Measurements from ENCODE around the gene FXR2. TPM values are rescaled to one million over a fixed set of nuclear protein-coding genes. Genes with fewer than 3 reads are reported as not detected.

The FXR2 gene
- total RNA-seq, 2 donors from 2014 or later, result 34.7 to 66.2 TPM

- DNase-seq (ENCODE audit: low spot score in 2 of 2) (no peak), ATAC-seq (no peak)
- Mint-ChIP-seq H3K27ac (no peak overlapping the region), H3K36me3 (peaks cover 10 to 11% of the 10 kb centered on the region in 2 donors), H3K9me3 (no peaks in the 10 kb centered on the region)
These were observed 63.3 kb downstream of the FXR2 start for GRCh38 chr17:7551396-7551795.

GRCh38 chr17:7550344-7550743 is 64.4 kb downstream of the FXR2 start:
- Mint-ChIP-seq H3K9me3 (no peaks in the 10 kb centered on the region), H3K36me3 (peaks cover 10 to 11% of the 10 kb centered on the region in 2 donors), H3K27ac (no peak overlapping the region)
- no peak for ATAC-seq
- DNase-seq (ENCODE audit: low spot score in 2 of 2), result no peak

DNA sequence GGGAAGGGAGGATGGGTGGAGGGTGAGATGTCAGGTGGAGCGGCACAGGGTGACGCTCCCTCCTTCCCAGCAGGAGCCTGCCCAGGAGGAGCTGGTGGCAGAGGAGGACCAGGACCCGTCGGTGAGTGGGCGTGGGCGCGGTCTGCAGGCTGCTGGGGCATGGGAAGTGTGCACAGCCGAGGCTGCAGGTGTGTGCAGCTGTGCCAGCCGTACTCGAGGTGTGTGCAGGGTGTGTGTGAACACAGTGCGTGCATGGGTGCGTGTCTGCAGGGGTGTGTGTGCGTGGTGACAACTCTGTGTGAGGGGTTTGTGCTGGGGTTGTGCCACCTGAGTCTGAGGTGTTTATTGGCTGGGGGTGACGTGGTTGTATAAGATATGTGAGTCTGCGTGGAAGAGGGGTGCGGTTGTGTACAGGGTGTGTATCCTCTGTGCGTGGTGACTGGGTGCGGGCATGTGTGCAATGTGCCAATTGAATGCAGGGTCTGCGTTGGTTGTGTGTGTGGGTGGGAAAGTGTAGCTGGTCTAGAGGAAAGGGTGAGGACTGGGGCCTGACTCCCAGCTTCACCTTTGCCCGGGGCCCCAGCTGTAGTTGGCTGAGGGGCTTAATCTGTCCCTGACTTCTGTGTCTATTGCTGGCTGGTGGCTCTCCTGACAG is 65.2 kb downstream of the FXR2 start:
- no peaks in the 10 kb centered on the region for H3K9me3 Mint-ChIP-seq
- peak overlapping the region in 1 of 2 donors; percentile 68 for H3K27ac Mint-ChIP-seq
- ATAC-seq (peak; percentile 47 to 62), DNase-seq (ENCODE audit: low spot score in 2 of 2) (no peak)
- H3K36me3 Mint-ChIP-seq, result peaks cover 10 to 11% of the 10 kb centered on the region in 2 donors

GRCh38 chr17:7548585-7549400 is 65.9 kb downstream of the FXR2 start, which contains the start of gene TNFSF12:
Gene TNFSF12 (plus strand): TSS chr17:7549058. CDS start chr17:7549154, 96 bp downstream.
- DNase-seq (ENCODE audit: low spot score in 2 of 2) (peak in 1 of 2 donors; percentile 44), ATAC-seq (peak; percentile 61 to 66)
- peak within 1 kb of the TSS; percentile 32 to 68 for H3K27ac Mint-ChIP-seq
- H3K9me3 Mint-ChIP-seq, result no peaks in the 10 kb centered on the region
- peaks cover 10 to 11% of the 10 kb centered on the region in 2 donors for H3K36me3 Mint-ChIP-seq

DNA sequence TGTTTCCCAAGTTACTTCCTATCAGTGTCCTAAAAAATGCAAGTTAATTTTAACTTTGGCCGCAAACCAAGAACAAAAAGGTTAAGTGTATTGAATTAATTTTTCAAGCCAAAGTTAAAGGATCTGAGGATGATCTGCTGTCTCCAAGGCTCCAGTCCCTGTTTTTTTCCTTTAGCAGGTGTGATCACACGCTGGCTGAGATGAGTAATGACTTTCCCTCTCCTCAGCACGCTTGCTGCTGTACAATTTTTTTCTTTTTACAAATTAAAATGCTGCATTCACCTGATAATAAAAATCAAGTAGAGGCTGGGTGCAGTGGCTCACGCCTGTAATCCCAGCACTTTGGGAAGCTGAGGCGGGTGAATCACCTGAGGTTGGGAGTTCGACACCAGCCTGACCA is 69.8 kb downstream of the FXR2 start:
- no peaks in the 10 kb centered on the region for H3K9me3 Mint-ChIP-seq
- DNase-seq (ENCODE audit: low spot score in 2 of 2) (no peak), ATAC-seq (no peak)
- H3K36me3 Mint-ChIP-seq, result peaks cover 4 to 5% of the 10 kb centered on the region in 2 donors
- H3K27ac Mint-ChIP-seq, result no peak overlapping the region

Other genes starting within 250 kb of the FXR2 start
- gene TNK1, start 233.8 kb downstream of the FXR2 start, total RNA-seq, result 1 to 10 TPM; 2.7 to 5.3 TPM
- gene PLSCR3, start 220.4 kb downstream of the FXR2 start, total RNA-seq, result 10 to 100 TPM; 58.2 to 77.5 TPM
- 100 to 1,000 TPM in 1 of 2 donors, 10 to 100 TPM in 1; 78.9 to 114 TPM for gene TMEM256, start 210.8 kb downstream of the FXR2 start, total RNA-seq
- 10 to 100 TPM; 14.5 to 15.8 TPM for gene NLGN2, start 207.1 kb downstream of the FXR2 start, total RNA-seq
- not detected for gene SPEM1, start 194.6 kb downstream of the FXR2 start, total RNA-seq
- under 1 TPM in 1 of 2 donors, not detected in 1; 0.14 TPM for gene SPEM2, start 189.3 kb downstream of the FXR2 start, total RNA-seq
- not detected for gene SPEM3, start 186.0 kb downstream of the FXR2 start, total RNA-seq
- 10 to 100 TPM in 1 of 2 donors, 1 to 10 TPM in 1; 9.2 to 13.2 TPM for gene TMEM102, start 179.5 kb downstream of the FXR2 start, total RNA-seq
- 10 to 100 TPM in 1 of 2 donors, 1 to 10 TPM in 1; 2.6 to 35.5 TPM for gene FGF11, start 175.4 kb downstream of the FXR2 start, total RNA-seq
- 10 to 100 TPM; 12.1 to 17.6 TPM for gene CHRNB1, start 169.8 kb downstream of the FXR2 start, total RNA-seq
- 10 to 100 TPM; 21.8 to 26.5 TPM for gene ZBTB4, start 135.3 kb downstream of the FXR2 start, total RNA-seq
- not detected for gene SLC35G6, start 133.5 kb downstream of the FXR2 start, total RNA-seq
- gene POLR2A, start 130.5 kb downstream of the FXR2 start, total RNA-seq, result 100 to 1,000 TPM; 280 to 333 TPM
- 10 to 100 TPM; 16.4 to 18.9 TPM for gene TNFSF12, start 65.8 kb downstream of the FXR2 start, total RNA-seq
- gene TNFSF13, start 56.1 kb downstream of the FXR2 start, total RNA-seq, result 1 to 10 TPM; 4.6 to 6.0 TPM
- gene SENP3, start 53.0 kb downstream of the FXR2 start, total RNA-seq, result 10 to 100 TPM; 42.9 to 46.3 TPM
- 10 to 100 TPM in 1 of 2 donors, 1 to 10 TPM in 1; 7.6 to 12.7 TPM for gene CD68, start 35.3 kb downstream of the FXR2 start, total RNA-seq
- gene MPDU1, start 31.0 kb downstream of the FXR2 start, total RNA-seq, result 10 to 100 TPM; 52.1 to 60.6 TPM
- under 1 TPM; 0.23 to 0.93 TPM for gene SOX15, start 24.8 kb downstream of the FXR2 start, total RNA-seq
- 10 to 100 TPM; 24.4 to 49.6 TPM for gene SAT2, start 12.9 kb upstream of the FXR2 start, total RNA-seq
- gene SHBG, start 15.2 kb upstream of the FXR2 start, total RNA-seq, result under 1 TPM in 1 of 2 donors, not detected in 1; 0.50 TPM
- under 1 TPM in 1 of 2 donors, not detected in 1; 0.25 TPM for gene ATP1B2, start 36.0 kb upstream of the FXR2 start, total RNA-seq
- gene TP53, start 72.6 kb upstream of the FXR2 start, total RNA-seq, result 100 to 1,000 TPM in 1 of 2 donors, 10 to 100 TPM in 1; 78.4 to 147 TPM
- gene WRAP53, start 73.6 kb upstream of the FXR2 start, total RNA-seq, result 10 to 100 TPM; 16.4 to 23.5 TPM
- gene EFNB3, start 90.3 kb upstream of the FXR2 start, total RNA-seq, result not detected
- gene DNAH2, start 102.8 kb upstream of the FXR2 start, total RNA-seq, result under 1 TPM; 0.05 to 0.19 TPM
- 10 to 100 TPM; 34.9 to 41.2 TPM for gene KDM6B, start 219.3 kb upstream of the FXR2 start, total RNA-seq
- gene TMEM88, start 240.2 kb upstream of the FXR2 start, total RNA-seq, result 1 to 10 TPM; 1.3 to 1.8 TPM
- gene NAA38, start 242.7 kb upstream of the FXR2 start, total RNA-seq, result 100 to 1,000 TPM in 1 of 2 donors, 10 to 100 TPM in 1; 91.4 to 103 TPM
- 10 to 100 TPM in 1 of 2 donors, 1 to 10 TPM in 1; 8.0 to 20.2 TPM for gene CYB5D1, start 243.1 kb upstream of the FXR2 start, total RNA-seq

Measured in activated naive CD4-positive, alpha-beta T cell treated with anti-CD3 and anti-CD28 coated beads, Interleukin-2, amount 50 U/mL, for 72 hours (primary cell).